ENCODE measurements around the gene CD83.

CD83 gene

DNA sequence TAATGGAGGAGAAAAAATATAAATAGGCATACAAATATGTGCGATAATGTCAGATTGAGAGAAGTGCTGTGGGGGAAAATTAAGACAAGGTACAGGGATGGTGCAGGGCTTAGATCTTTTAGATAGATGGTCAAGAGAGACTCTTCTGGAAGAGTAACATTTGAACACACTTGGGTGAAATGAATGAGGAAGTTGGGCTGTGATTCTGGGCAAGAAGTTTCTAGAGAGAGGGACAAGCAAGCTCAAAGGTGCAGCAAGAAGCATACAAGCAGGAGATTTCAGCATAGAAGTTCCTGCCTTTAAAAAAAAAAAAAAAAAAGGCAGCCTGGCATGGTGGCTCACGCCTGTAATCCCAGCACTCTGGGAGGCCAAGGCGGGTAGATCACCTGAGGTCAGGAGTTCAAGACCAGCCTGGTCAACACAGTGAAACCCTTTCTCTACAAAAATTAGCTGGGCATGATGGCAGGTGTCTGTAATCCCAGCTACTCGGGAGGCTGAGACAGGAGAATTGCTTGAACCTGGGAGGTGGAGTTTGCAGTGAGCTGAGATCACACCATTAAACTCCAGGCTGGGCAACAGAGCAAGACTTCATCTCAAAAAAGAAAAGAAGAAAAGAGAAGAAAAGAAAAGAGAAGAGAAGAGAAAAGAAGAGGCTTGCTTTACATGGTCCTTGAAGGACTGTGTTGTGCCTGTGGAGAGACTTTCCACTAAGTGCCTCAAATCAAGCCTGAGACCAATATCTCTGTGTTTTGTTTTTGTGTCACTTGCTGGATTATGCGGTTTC lies 9.7 kb upstream of the CD83 start:
- TF ChIP-seq, protein P1, sequence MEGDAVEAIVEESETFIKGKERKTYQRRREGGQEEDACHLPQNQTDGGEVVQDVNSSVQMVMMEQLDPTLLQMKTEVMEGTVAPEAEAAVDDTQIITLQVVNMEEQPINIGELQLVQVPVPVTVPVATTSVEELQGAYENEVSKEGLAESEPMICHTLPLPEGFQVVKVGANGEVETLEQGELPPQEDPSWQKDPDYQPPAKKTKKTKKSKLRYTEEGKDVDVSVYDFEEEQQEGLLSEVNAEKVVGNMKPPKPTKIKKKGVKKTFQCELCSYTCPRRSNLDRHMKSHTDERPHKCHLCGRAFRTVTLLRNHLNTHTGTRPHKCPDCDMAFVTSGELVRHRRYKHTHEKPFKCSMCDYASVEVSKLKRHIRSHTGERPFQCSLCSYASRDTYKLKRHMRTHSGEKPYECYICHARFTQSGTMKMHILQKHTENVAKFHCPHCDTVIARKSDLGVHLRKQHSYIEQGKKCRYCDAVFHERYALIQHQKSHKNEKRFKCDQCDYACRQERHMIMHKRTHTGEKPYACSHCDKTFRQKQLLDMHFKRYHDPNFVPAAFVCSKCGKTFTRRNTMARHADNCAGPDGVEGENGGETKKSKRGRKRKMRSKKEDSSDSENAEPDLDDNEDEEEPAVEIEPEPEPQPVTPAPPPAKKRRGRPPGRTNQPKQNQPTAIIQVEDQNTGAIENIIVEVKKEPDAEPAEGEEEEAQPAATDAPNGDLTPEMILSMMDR (IDR thresholded peaks at IDR 0.05), result no peak

GRCh38 chr6:14108571-14109410 lies 8.8 kb upstream of the CD83 start:
- TF ChIP-seq, protein P1 (IDR thresholded peaks at IDR 0.05), result no peak

DNA sequence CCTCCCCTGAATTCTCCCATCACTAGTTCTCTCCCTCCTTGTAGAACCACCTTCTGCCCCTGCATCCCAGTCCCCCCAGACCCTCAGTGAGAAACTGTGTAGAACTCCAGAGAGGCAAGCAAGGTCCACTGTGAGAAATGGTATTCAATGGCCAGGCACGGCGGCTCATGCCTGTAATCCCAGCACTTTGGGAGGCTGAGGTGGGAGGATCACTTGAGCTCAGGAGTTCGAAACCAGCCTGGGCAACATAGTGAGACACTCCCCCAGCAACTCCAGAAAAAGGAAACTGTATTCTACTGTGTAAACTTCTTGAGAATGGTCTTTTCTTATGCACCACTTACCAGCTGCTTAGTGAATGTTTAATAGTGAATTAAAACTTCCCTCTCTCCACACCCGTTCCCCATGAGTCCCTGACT lies 8.2 kb upstream of the CD83 start:
- TF ChIP-seq, protein P1 (IDR thresholded peaks at IDR 0.05), result no peak

- TF ChIP-seq, protein P1 (IDR thresholded peaks at IDR 0.05), result no peak
Observed at GRCh38 chr6:14110001-14110818, 7.4 kb upstream of the CD83 start.

GRCh38 chr6:14113976-14114375 lies 3.6 kb upstream of the CD83 start:
- TF ChIP-seq, protein P1 (IDR thresholded peaks at IDR 0.05), result no peak

GRCh38 chr6:14118091-14118439 lies 493 bp downstream of the CD83 start:
- TF ChIP-seq, protein P1 (IDR thresholded peaks at IDR 0.05), result no peak

- TF ChIP-seq, protein P1 (IDR thresholded peaks at IDR 0.05), result no peak
Observed at GRCh38 chr6:14118446-14118845, 874 bp downstream of the CD83 start.

Data from LNCAP (cell line).